Posterior vena cava (tissue), 2 donors: ENCODE measurements around the gene MAPK4. TPM values are rescaled to one million over a fixed set of nuclear protein-coding genes. Genes with fewer than 3 reads are reported as not detected.
"Not testable (repeated sequence)": the region's sequence is repeated elsewhere in the genome, so short reads cannot be mapped to it uniquely, and the experiment has no call there.

Experiments
- DNase-seq: peaks from one replicate; pipeline ENCODE4 v3.0.0-alpha.2; 2020; ENCODE audit warnings: low spot score
- intact Hi-C, 2 donors: fragments of 100-400 bp; cut with DNase I; formaldehyde crosslinking; loops; one replicate each; pipeline versions ENCODE4 v1.14.1 to v1.14.2; 2022 to 2023
- total RNA-seq, 2 donors: library from RNA; stranded (reverse); fragmentation: NEBNext Ultra II Directional; extraction: Animal tissue kit (Norgen Biotek cat#: 25700); gene quantifications; one replicate each; pipeline ENCODE4 v1.2.1, GENCODE V29; 2021
- donor health status: DM: yes; HTN: yes; CAD: no.
- donor health status: DM: yes; HTN: yes; CAD: no.

Gene MAPK4
- total RNA-seq, 2 donors from 2014 or later = 8.7 to 26.8 TPM

GRCh38 chr18:50569930-50570329, 10.0 kb downstream of the MAPK4 start:
- intact Hi-C loops = no loop called here
- no peak for DNase-seq

- no peak for DNase-seq
- intact Hi-C loops = no loop called here
Observed at GRCh38 chr18:50571606-50572005, 11.7 kb downstream of the MAPK4 start.

GRCh38 chr18:50573196-50573595, 13.3 kb downstream of the MAPK4 start:
- DNase-seq = not testable (repeated sequence)

GRCh38 chr18:50573679-50574078, 13.8 kb downstream of the MAPK4 start:
- DNase-seq = no peak
- intact Hi-C loops = no loop called here

More at GRCh38 chr18:50573196-50573595, 13.3 kb downstream of the MAPK4 start:
- intact Hi-C loops = not testable (repeated sequence)

- intact Hi-C loops = no loop called here
- no peak for DNase-seq
Observed at GRCh38 chr18:50578030-50578429, 18.1 kb downstream of the MAPK4 start.

- intact Hi-C loops = no loop called here
- no peak for DNase-seq
Observed at GRCh38 chr18:50578651-50579050, 18.8 kb downstream of the MAPK4 start.

GRCh38 chr18:50579061-50579774, 19.3 kb downstream of the MAPK4 start:
- intact Hi-C loops = no loop called here
- DNase-seq = no peak

GRCh38 chr18:50581517-50581916, 21.6 kb downstream of the MAPK4 start:
- DNase-seq = no peak
- intact Hi-C loops = loop anchor here in 1 of 2 donors (1.0 kb wide), 1 partner anchor 27 kb away; no protein-coding TSS in a partner anchor

- intact Hi-C loops = no loop called here
Observed at GRCh38 chr18:50582500-50582899, 22.6 kb downstream of the MAPK4 start.

GRCh38 chr18:50586710-50587109, 26.8 kb downstream of the MAPK4 start:
- DNase-seq = no peak
- intact Hi-C loops = no loop called here

More at GRCh38 chr18:50582500-50582899, 22.6 kb downstream of the MAPK4 start:
- no peak for DNase-seq

GRCh38 chr18:50590593-50590992, 30.7 kb downstream of the MAPK4 start:
- no peak for DNase-seq
- intact Hi-C loops = no loop called here

- intact Hi-C loops = no loop called here
- DNase-seq = no peak
Observed at GRCh38 chr18:50594012-50594411, 34.1 kb downstream of the MAPK4 start.

GRCh38 chr18:50594942-50595341, 35.1 kb downstream of the MAPK4 start:
- intact Hi-C loops = no loop called here
- no peak for DNase-seq

GRCh38 chr18:50602466-50602865, 42.6 kb downstream of the MAPK4 start:
- no peak for DNase-seq
- intact Hi-C loops = no loop called here

GRCh38 chr18:50606609-50607008, 46.7 kb downstream of the MAPK4 start:
- no peak for DNase-seq
- intact Hi-C loops = no loop called here

- intact Hi-C loops = no loop called here
- no peak for DNase-seq
Observed at GRCh38 chr18:50607378-50607926, 47.6 kb downstream of the MAPK4 start.

- DNase-seq, intact Hi-C loops: not testable (repeated sequence)
Observed at GRCh38 chr18:50609171-50609570, 49.3 kb downstream of the MAPK4 start.

- DNase-seq = no peak
- intact Hi-C loops = no loop called here
Observed at GRCh38 chr18:50610349-50610748, 50.5 kb downstream of the MAPK4 start.

- no peak for DNase-seq
- intact Hi-C loops = no loop called here
Observed at GRCh38 chr18:50611529-50611941, 51.6 kb downstream of the MAPK4 start.

- DNase-seq = no peak
- intact Hi-C loops = no loop called here
Observed at GRCh38 chr18:50614838-50615237, 55.0 kb downstream of the MAPK4 start.

GRCh38 chr18:50616484-50617048, 56.7 kb downstream of the MAPK4 start:
- no peak for DNase-seq
- intact Hi-C loops = no loop called here
